H1 (cell line): ENCODE results near the gene ACACA. TPM values are rescaled to one million over a fixed set of nuclear protein-coding genes. Genes with fewer than 3 reads are reported as not detected.

Experiments
- CTCF ChIA-PET: fragments of 300-600 bp; sonication (Branson Sonifier 250); formaldehyde crosslinking; loops from one replicate; lab custom pipeline; 2021; ENCODE audit not compliant: partially characterized antibody; lab: Charles Lee
- POLR2A ChIA-PET: fragments of 300-600 bp; sonication (Branson Sonifier 250); formaldehyde crosslinking; loops from one replicate; lab custom pipeline; 2021; ENCODE audit warnings: inconsistent platforms; ENCODE audit not compliant: partially characterized antibody; lab: Charles Lee
- DNase-seq, 2 experiments: peaks; one replicate each; pipeline versions ENCODE4 v3.0.0 to v3.0.0-alpha.2; 2010 to 2022; ENCODE audit warnings: low spot score in 2 of 2, low read depth in 1 of 2, mixed read lengths in 1 of 2
- FAIRE-seq: peaks from 2 replicates; lab custom pipeline; 2011; peaks lifted over from hg19 to GRCh38; lab: Jason Lieb, UNC
- H2AFZ ChIP-seq: 2 replicates; pipeline ENCODE4 v1.8.1; 2012; ENCODE audit warnings: low read length, inconsistent platforms
- H2AK5ac ChIP-seq: 2 replicates; pipeline ENCODE4 v1.6.1; 2013; ENCODE audit warnings: low read depth, low read length
- H2BK120ac ChIP-seq: replicated peaks from 2 replicates; pipeline ENCODE3; 2013; ENCODE audit warnings: low read depth, low read length, inconsistent platforms
- H2BK12ac ChIP-seq: 2 replicates; pipeline ENCODE4 v1.6.1; 2013; ENCODE audit warnings: low read depth, low read length
- H2BK15ac ChIP-seq: 2 replicates; pipeline ENCODE4 v1.6.1; 2013; ENCODE audit warnings: low read length
- H2BK20ac ChIP-seq: 2 replicates; pipeline ENCODE4 v1.6.1; 2013; ENCODE audit warnings: low read length
- H2BK5ac ChIP-seq: 2 replicates; pipeline ENCODE4 v1.6.1; 2013; ENCODE audit warnings: low read depth, low read length
- H3K14ac ChIP-seq: 2 replicates; pipeline ENCODE4 v1.6.1; 2013; ENCODE audit warnings: inconsistent platforms; ENCODE audit not compliant: insufficient read length
- H3K18ac ChIP-seq: 2 replicates; pipeline ENCODE4 v1.6.1; 2013; ENCODE audit warnings: low read length; ENCODE audit errors: extremely low read depth
- H3K23ac ChIP-seq: 2 replicates; pipeline ENCODE4 v1.6.1; 2013; ENCODE audit warnings: inconsistent platforms; ENCODE audit not compliant: insufficient read length
- H3K23me2 ChIP-seq: 2 replicates; pipeline ENCODE4 v1.6.1; 2013; ENCODE audit warnings: low read depth, low read length
- H3K27ac ChIP-seq: 2 replicates; pipeline ENCODE4 v1.6.1; 2011; ENCODE audit warnings: low read depth, low read length, inconsistent platforms
- H3K27me3 ChIP-seq, 4 experiments: replicated peaks in 1 of 4; 1 replicate in 1 of 4; 2 replicates in 3 of 4; pipeline versions ENCODE4 v1.6.1 to v1.8.1; 2011 to 2013; ENCODE audit warnings: low read length in 3 of 4, mild to moderate bottlenecking in 3 of 4, inconsistent platforms in 2 of 4, mixed read lengths in 2 of 4, moderate library complexity in 1 of 4; ENCODE audit not compliant: control insufficient read depth in 3 of 4, insufficient read depth in 3 of 4; ENCODE audit errors: extremely low read depth in 1 of 4
- H3K36me3 ChIP-seq, 4 experiments: 2 replicates each; pipeline versions ENCODE4 v1.6.1 to v1.8.1; 2011 to 2013; ENCODE audit warnings: mild to moderate bottlenecking in 4 of 4, low read length in 3 of 4, moderate library complexity in 2 of 4, control low read depth in 1 of 4, inconsistent platforms in 1 of 4; ENCODE audit not compliant: insufficient read depth in 4 of 4, control insufficient read depth in 2 of 4
- H3K4ac ChIP-seq: replicated peaks from 2 replicates; pipeline ENCODE3; 2013; ENCODE audit warnings: low read length, low read depth, mixed read lengths, inconsistent platforms; ENCODE audit not compliant: insufficient read length
- H3K4me1 ChIP-seq, 4 experiments: replicated peaks in 1 of 4; 1 replicate in 1 of 4; 2 replicates in 3 of 4; pipeline versions ENCODE4 v1.6.1 to v1.8.1; 2011 to 2013; ENCODE audit warnings: low read length in 3 of 4, inconsistent platforms in 2 of 4, mixed read lengths in 1 of 4; ENCODE audit not compliant: insufficient read depth in 4 of 4, control insufficient read depth in 3 of 4
- H3K4me2 ChIP-seq, 2 experiments: 2 replicates each; pipeline versions ENCODE4 v1.6.1 to v1.8.1; 2011 to 2013; ENCODE audit warnings: low read depth in 2 of 2, low read length in 2 of 2, control low read depth in 1 of 2, inconsistent platforms in 1 of 2, mild to moderate bottlenecking in 1 of 2; ENCODE audit not compliant: insufficient read depth in 1 of 2
- H3K4me3 ChIP-seq, 4 experiments: fragments of 200-600, 300-600 bp in 1 of 4; sonication (generic), shearing (Covaris generic), sonication (Bioruptor Twin) in 1 of 4; 2 replicates each; pipeline versions ENCODE4 v1.5.1 to v1.8.1; 2011 to 2016; ENCODE audit warnings: low read length in 4 of 4, low read depth in 3 of 4, control low read depth in 2 of 4, inconsistent platforms in 2 of 4, mild to moderate bottlenecking in 2 of 4, mixed read lengths in 1 of 4, moderate library complexity in 1 of 4; ENCODE audit not compliant: insufficient read depth in 2 of 4; ENCODE audit errors: extremely low read depth in 1 of 4
- H3K56ac ChIP-seq: replicated peaks from 2 replicates; pipeline ENCODE3; 2013; ENCODE audit warnings: low read depth, mild to moderate bottlenecking, mixed read lengths, low read length, inconsistent platforms; ENCODE audit not compliant: insufficient read length
- H3K79me1 ChIP-seq: 2 replicates; pipeline ENCODE4 v1.6.1; 2013; ENCODE audit warnings: low read depth, low read length, control low read depth
- H3K79me2 ChIP-seq, 2 experiments: 2 replicates each; pipeline versions ENCODE4 v1.6.1 to v1.8.1; 2012 to 2013; ENCODE audit warnings: low read length in 2 of 2, mild to moderate bottlenecking in 2 of 2, inconsistent platforms in 1 of 2; ENCODE audit not compliant: insufficient read depth in 2 of 2, control insufficient read depth in 1 of 2
- H3K9ac ChIP-seq, 4 experiments: replicated peaks in 1 of 4; 1 replicate in 1 of 4; 2 replicates in 3 of 4; pipeline versions ENCODE4 v1.6.1 to v1.8.1; 2011 to 2013; ENCODE audit warnings: low read depth in 3 of 4, low read length in 3 of 4, control low read depth in 2 of 4, mild to moderate bottlenecking in 2 of 4, moderate library complexity in 2 of 4, inconsistent platforms in 1 of 4; ENCODE audit errors: extremely low read depth in 1 of 4
- H3K9me3 ChIP-seq, 2 experiments: 2 replicates each; pipeline versions ENCODE4 v1.6.1 to v1.8.1; 2012 to 2013; ENCODE audit warnings: mild to moderate bottlenecking in 2 of 2, moderate library complexity in 2 of 2, control low read depth in 1 of 2, inconsistent platforms in 1 of 2, low read depth in 1 of 2, low read length in 1 of 2, mixed read lengths in 1 of 2; ENCODE audit not compliant: insufficient read depth in 2 of 2
- H4K20me1 ChIP-seq, 2 experiments: replicated peaks in 1 of 2; 2 replicates each; pipeline versions ENCODE3 to v1.8.1; 2011 to 2013; ENCODE audit warnings: inconsistent platforms in 2 of 2, low read length in 2 of 2, mild to moderate bottlenecking in 1 of 2; ENCODE audit not compliant: insufficient read depth in 2 of 2, control insufficient read depth in 1 of 2
- H4K5ac ChIP-seq: 2 replicates; pipeline ENCODE4 v1.6.1; 2013; ENCODE audit warnings: low read length, low read depth, mixed read lengths, inconsistent platforms; ENCODE audit not compliant: insufficient read length
- H4K8ac ChIP-seq: 2 replicates; pipeline ENCODE4 v1.8.0; 2013; ENCODE audit warnings: mild to moderate bottlenecking, moderate library complexity, low read length, inconsistent platforms; ENCODE audit not compliant: insufficient read depth; ENCODE audit errors: extremely low read depth
- H4K91ac ChIP-seq: replicated peaks from 2 replicates; pipeline ENCODE3; 2013; ENCODE audit warnings: low read length, mixed read lengths, inconsistent platforms; ENCODE audit not compliant: insufficient read length
- CEBPB ChIP-seq: IDR thresholded peaks from 2 replicates; pipeline ENCODE4 v1.6.1; 2012; ENCODE audit warnings: low read depth, low read length
- SRF ChIP-seq: IDR thresholded peaks from 2 replicates; pipeline ENCODE4 v1.6.1; 2011; ENCODE audit warnings: mild to moderate bottlenecking, low read depth, low read length, moderate library complexity
- WGBS, 2 experiments: shearing (Covaris generic) in 1 of 2; methylation state at CpG; one replicate each; pipeline versions ENCODE4 v1.1.6 to v1.1.7; 2013 to 2015; ENCODE audit warnings: low lambda C conversion rate in 2 of 2, mixed read lengths in 2 of 2, inconsistent platforms in 1 of 2, low coverage in 1 of 2, missing lambda C conversion rate in 1 of 2; ENCODE audit not compliant: insufficient replicate concordance in 2 of 2, insufficient coverage in 1 of 2, insufficient read length in 1 of 2; ENCODE audit errors: extremely low coverage in 1 of 2, missing lambda C conversion rate in 1 of 2; 5-methylcytosine and 5-hydroxymethylcytosine counted together
- polyA plus RNA-seq, 7 experiments: library from polyadenylated mRNA; depleted of rRNA in 3 of 7; stranded (reverse) in 5 of 7; unstranded in 2 of 7; fragments of >200 nt in 5 of 7; fragments of 200-250 nt in 2 of 7; gene quantifications; 1 replicate in 5 of 7; 2 replicates in 1 of 7; 4 replicates in 1 of 7; pipeline versions ENCODE4 v1.2.1 to v1.2.3, GENCODE V29; 2011 to 2013; ENCODE audit warnings: missing spikeins in 2 of 7, mixed read lengths in 2 of 7
- total RNA-seq: library from RNA; stranded (reverse); fragmentation: NEBNext Ultra II Directional; extraction: Animal tissue kit (Norgen Biotek cat#: 25700); gene quantifications from 2 replicates; pipeline ENCODE4 v1.2.1, GENCODE V29; 2021

The ACACA gene
- total and polyA plus RNA-seq, 2 of the 8 experiments (the other 6 are each of a cell fraction or from before 2014, with no cell fraction given) = 74.0 to 160 TPM

DNA sequence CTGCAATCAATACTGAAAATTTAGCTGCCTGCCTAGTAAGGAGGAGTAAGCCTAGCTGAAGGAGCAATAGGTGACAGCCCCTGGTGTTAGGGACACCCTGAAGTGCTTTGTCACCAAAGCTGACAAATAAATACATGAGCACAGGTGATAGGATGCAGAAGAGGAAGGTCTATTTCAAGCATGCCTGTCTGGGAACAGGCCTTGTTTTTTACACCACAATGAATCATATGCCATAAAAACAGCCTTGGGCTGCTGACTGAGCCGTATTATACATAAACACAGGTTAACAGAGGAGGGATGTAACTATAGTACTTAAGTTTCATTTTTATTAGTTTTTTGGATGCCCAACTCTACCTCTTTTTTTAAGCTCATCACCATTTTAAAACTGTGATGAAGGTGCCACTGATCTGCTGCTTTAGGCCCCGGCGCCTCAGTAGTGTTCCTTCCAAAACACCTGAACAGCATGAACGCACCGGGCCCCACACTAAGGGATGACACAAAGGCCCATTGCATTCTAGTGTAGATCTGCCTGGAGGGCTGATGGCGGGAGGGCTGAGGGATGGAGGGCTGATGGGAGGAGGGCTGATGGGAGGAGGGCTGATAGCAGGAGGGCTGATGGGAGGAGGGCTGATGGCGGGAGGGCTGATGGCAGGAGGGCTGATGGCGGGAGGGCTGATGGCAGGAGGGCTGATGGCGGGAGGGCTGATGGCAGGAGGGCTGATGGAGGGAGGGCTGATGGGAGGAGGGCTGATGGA lies 307.5 kb downstream of the ACACA start:
- no peaks in the 10 kb centered on the region for H3K79me2 ChIP-seq
- H2BK120ac ChIP-seq = no peak overlapping the region
- no peaks in the 10 kb centered on the region for H3K9me3 ChIP-seq
- WGBS, 2 experiments = 92% methylated on average over 7 of the region's 9 CpGs; no CpG with 5 or more reads in 1 of the 2 experiments
- no peak overlapping the region for H3K4me3 ChIP-seq
- no peak for FAIRE-seq
- H3K27me3 ChIP-seq = no peaks in the 10 kb centered on the region
- H3K56ac ChIP-seq = no peak overlapping the region
- no peaks in the 10 kb centered on the region for H4K20me1 ChIP-seq
- no peak for DNase-seq
- no peak overlapping the region for H3K9ac ChIP-seq
- no peak overlapping the region for H3K18ac ChIP-seq
- H2AK5ac ChIP-seq = no peak overlapping the region
- no peak overlapping the region for H2AFZ ChIP-seq
- H3K27ac ChIP-seq = no peak overlapping the region
- no peak overlapping the region for H3K23ac ChIP-seq
- H3K79me1 ChIP-seq = 0 out of 2 replicates have a peak, but pooled peaks cover 2% of the 10 kb centered on the region
- H2BK15ac ChIP-seq = no peak overlapping the region
- H4K5ac ChIP-seq = no peak overlapping the region
- ChIA-PET POLR2A (interaction anchor here (1.3 to 2.5 kb wide), 3 partner anchors 10 to 16 kb away, joined by 4 to 12 read pairs (median 4); no protein-coding TSS in a partner anchor), CTCF (interaction anchor here (1.3 to 1.4 kb wide), 2 partner anchors 12 to 125 kb away, joined by 3 to 4 read pairs; no protein-coding TSS in a partner anchor)
- H3K14ac ChIP-seq = no peak overlapping the region
- H2BK20ac ChIP-seq = no peak overlapping the region
- no peak overlapping the region for H3K4ac ChIP-seq
- no peak overlapping the region for H4K91ac ChIP-seq
- no peak for TF ChIP-seq CEBPB
- no peak for TF ChIP-seq SRF
- no peak overlapping the region for H3K4me2 ChIP-seq
- H2BK12ac ChIP-seq = no peak overlapping the region
- no peak overlapping the region; the same call in 1 of the 2 replicates for H4K8ac ChIP-seq
- peaks cover 3 to 7% (median 4%) of the 10 kb centered on the region in 4 experiments; a peak in 5 of 7 replicates for H3K4me1 ChIP-seq
- peaks cover 22 to 40% (median 26%) of the 10 kb centered on the region in 4 experiments; a peak in 7 of 8 replicates for H3K36me3 ChIP-seq
- peaks cover 1% of the 10 kb centered on the region; the same call in 1 of the 2 replicates for H3K23me2 ChIP-seq
- H2BK5ac ChIP-seq = no peak overlapping the region
